Fibroblast of skin of left quadriceps (primary cell): Measurements from ENCODE around the gene SLC35E4.
"Not testable (repeated sequence)": the region's sequence is repeated elsewhere in the genome, so short reads cannot be mapped to it uniquely, and the experiment has no call there.

Experiments
- DNase-seq, 2 experiments: peaks; one replicate each; pipeline ENCODE4 v3.0.0-alpha.2; 2013; ENCODE audit warnings: low read depth in 2 of 2

SLC35E4 gene, protein sequence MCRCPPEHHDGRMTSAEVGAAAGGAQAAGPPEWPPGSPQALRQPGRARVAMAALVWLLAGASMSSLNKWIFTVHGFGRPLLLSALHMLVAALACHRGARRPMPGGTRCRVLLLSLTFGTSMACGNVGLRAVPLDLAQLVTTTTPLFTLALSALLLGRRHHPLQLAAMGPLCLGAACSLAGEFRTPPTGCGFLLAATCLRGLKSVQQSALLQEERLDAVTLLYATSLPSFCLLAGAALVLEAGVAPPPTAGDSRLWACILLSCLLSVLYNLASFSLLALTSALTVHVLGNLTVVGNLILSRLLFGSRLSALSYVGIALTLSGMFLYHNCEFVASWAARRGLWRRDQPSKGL

GRCh38 chr22:30635273-30636225 is at the start of gene SLC35E4:
SLC35E4 (plus strand) TSS chr22:30635781; CDS start chr22:30636451, 670 bp downstream.
- DNase-seq, result peak; percentile 77 to 78

- DNase-seq, result no peak
Measured at GRCh38 chr22:30586414-30586813, 49.2 kb upstream of the SLC35E4 start.

DNA sequence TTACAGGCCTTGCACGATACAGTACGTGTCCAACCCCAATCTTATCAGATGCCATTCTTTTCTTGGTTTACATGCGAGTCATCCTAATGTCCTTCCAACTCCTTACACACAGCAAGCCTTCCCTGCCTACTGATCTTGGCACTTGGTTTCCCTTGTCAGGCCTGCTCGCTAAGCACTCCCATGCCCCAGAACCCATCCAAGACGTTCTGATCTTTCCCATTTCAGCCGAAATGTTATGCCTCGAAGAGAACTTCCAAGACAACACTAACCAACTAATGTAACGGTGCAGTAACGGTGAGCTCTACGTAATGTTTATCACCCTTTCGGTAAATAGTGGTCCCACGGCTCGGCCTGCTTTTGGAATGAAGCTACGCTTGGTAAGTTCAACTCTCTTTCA is 44.4 kb upstream of the SLC35E4 start:
- DNase-seq, result no peak

DNA sequence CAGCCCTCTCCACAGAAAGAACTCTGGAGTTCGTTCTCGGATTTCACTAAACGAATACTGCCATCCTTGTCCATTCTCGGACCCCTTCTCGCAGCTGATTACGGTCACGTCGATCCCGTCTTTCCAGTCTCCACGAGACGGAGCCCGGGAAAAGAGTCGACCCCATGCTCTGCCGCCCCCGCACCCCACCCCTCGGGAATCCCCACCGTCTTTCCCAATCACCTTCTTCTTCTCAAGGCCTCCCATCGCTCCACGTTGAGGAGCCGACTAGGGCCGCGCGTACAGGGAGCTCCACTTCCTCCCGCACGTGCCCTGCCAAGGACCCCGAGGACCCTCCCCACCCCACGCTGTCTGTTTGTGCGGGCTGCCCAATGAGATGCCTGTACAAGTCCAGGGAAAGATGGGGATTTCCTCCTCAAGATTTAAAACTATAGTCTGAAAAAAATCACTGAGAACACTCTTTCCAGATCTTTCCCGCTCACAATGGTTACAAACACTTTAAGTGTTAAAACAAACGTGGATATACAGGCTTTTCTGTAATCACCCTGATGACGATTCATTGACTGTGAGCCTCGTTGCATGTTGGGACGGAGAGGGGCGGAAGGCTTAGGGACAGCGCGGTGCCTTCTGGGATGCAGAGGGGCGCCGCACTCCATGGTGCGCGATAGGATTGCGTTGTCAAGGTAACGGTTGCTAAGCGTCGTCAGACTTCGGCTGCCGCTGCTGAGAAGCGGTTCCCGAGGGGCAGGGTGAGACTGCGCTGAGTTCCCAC is 43.8 kb upstream of the SLC35E4 start, which contains the start of gene PES1:
Gene PES1 (minus strand): TSS at position 323 of the 772 bp plus-strand sequence. CDS start 77 bp downstream, at position 246.
- DNase-seq, result peak; percentile 97 to 98

GRCh38 chr22:30592360-30592713 is 43.2 kb upstream of the SLC35E4 start:
- DNase-seq, result not testable (repeated sequence)

DNA sequence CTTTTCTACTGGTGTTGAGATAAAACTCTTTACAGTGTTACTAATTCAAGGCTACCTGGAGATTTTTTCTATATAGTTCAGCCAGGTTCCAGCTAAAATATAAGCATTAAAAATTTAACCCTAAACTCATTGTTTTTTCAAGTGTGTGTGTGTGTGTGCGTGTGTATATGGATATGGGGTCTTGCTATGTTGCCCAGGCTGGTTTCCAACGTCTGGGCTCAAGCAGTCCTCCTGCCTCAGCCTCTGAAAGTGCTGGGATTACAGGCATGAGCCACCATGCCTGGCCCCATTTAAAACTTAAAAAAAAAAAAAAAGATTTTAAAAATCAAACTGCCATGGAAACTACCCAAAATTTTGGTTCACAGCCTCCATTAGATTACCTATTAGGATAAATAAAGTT is 39.4 kb upstream of the SLC35E4 start:
- no peak for DNase-seq

- DNase-seq, result no peak
Measured at GRCh38 chr22:30596886-30597285, 38.7 kb upstream of the SLC35E4 start.

GRCh38 chr22:30598986-30599385 is 36.6 kb upstream of the SLC35E4 start:
- DNase-seq, result no peak

DNA sequence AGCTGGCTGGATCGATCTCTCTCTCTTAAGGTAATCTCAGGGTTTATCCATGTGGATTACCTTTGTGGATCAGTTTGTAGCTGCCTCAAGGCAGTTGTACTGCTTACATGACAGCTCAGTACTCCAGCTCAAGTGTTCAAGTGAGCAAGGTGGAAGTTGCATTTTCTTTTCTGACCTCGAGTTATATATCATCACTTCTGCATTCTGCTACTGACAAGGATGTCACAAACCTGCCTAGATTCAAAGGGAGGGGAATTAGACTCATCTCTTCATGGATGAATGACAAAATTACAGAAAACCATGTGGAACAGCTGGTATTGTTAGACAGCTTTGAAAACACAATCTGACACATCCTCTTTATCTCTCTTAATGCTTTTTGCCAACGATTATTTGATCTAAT is 34.7 kb upstream of the SLC35E4 start:
- DNase-seq, result no peak

DNA sequence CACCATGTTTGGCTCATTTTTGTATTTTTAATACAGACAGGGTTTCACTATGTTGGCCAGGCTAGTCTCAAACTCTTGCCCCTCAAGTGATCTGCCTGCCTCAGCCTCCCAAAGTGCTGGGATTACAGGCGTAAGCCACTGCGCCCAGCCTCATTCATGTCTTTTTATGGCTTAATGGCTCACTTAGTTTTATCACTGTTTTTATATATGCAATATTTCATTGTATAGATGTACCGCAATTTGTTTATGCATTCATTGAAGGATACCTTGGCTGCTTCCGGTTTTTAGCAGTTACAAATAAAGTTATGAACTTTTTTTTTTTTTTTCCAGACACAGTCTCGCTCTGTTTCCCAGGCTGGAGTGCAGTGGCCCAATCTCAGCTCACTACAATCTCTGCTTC is 34.1 kb upstream of the SLC35E4 start:
- DNase-seq, result no peak

- DNase-seq, result no peak
Measured at GRCh38 chr22:30602049-30602448, 33.5 kb upstream of the SLC35E4 start.

- DNase-seq, result no peak
Measured at GRCh38 chr22:30603801-30604200, 31.8 kb upstream of the SLC35E4 start.

DNA sequence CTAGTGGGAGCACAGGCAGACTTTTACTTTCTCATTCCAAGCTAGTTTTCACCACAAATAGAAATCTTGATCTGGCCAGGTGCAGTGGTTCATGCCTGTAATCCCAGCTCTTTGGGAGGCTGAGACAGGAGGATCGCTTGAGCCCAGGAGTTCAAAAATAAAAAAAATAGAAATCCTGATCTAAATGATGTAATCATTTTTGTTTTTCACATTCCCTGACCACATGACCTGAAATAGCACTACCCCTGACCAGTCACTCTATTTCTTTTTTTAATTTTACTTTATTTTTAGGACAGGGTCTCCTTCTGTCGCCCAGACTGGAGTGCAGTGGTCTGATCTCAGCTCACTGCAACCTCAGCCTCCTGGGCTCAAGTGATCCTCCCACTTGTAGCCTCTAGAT is 30.9 kb upstream of the SLC35E4 start:
- no peak for DNase-seq

DNA sequence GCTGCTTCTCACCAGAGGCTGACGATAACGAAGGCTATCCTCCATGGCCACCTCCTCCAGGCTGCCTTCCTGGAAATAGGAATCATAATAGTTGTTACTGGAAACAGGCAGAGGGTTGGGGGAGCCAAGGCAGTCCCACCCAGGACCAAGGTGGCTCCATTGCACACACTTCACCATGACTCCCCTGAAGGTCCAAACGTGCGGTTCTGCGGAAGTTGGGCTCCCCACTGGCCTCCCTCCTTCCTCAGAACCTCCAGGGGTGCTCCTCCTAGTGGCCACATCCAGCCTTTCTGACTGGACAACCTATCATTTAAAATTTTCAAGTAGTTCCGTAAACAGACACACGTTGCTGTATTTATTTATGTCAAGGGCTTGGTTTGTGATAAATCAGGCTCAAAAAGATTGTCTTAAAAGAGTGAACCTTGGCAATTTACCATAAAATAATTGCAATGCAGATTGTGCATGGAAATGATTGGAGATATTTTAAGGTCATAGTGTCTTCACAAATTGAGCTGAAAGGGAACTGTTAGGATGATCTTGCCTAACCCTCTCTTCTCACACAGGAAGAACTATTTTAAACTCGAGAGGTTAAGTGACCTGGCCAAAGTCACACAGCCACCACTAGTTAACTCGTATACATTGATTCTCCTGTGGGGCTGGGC is 30.0 kb upstream of the SLC35E4 start:
- DNase-seq, result no peak

GRCh38 chr22:30606455-30607299 is 28.9 kb upstream of the SLC35E4 start, which contains the start of gene TCN2:
TCN2 (plus strand) TSS chr22:30607174; CDS start chr22:30607332, 158 bp downstream.
- DNase-seq, result no peak

DNA sequence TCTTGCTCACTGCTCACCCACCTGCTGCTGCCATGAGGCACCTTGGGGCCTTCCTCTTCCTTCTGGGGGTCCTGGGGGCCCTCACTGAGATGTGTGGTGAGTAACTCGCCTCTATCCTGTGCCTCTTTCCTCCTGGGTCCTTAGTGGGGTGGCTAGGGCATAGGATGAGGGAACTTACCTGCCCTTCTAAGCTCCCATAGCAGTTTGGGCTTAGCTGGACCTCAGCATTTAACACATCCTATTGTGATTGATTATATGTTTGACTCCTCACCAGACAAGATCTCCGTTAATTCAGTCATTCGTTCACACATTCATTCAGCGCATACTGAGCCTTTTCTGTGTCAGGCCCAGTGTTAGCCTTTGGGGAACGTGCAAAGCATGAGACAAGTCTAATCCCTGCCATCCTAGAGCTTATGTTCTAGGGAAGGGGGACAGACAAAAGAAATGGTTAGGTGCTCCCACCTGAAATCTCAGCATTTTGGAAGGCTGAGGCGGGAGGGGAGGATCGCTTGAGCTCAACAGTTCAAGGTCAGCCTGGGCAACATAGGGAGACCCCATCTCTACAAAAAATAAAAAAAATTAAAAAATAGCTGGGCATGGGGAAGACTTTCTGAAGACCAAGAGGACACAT is 28.2 kb upstream of the SLC35E4 start:
- no peak for DNase-seq

GRCh38 chr22:30607939-30608338 is 27.6 kb upstream of the SLC35E4 start:
- DNase-seq, result no peak

- peak in 1 of 2 experiments; percentile 25 for DNase-seq
Measured at GRCh38 chr22:30609260-30610185, 26.1 kb upstream of the SLC35E4 start.

DNA sequence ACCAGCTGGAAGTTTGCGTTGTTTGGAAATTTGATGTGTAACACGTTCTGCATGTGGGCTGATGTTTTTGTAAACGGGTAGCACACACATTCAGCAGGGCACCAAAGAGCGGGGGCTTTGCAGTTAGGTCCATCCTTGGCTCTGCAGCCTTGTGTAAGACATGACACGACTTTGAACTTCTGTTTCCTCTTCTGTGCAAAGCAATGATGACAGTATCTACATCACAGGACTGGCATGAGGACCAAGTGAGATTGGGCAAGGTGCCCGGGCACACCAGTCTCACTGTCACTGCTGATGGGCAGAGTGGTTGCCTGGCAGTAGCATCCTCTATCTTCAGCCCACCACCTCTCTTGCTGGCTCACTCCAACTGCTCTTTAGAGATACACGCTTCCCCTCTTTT is 25.3 kb upstream of the SLC35E4 start:
- no peak for DNase-seq
